Naive B cell (primary cell): ENCODE measurements around the gene CSNK2B. TPM values are rescaled to one million over a fixed set of nuclear protein-coding genes. Genes with fewer than 3 reads are reported as not detected.
"Not testable (repeated sequence)": the region's sequence is repeated elsewhere in the genome, so short reads cannot be mapped to it uniquely, and the experiment has no call there.

Experiments used
- ATAC-seq, 2 donors: fragments of 150-1000 bp; cut with Tn5 transposase; 2 replicates each; pipeline ENCODE4 v1.10.0; 2021; ENCODE audit warnings: low read depth in 2 of 2, mild to moderate bottlenecking in 2 of 2, moderate library complexity in 2 of 2
- DNase-seq: peaks from one replicate; pipeline ENCODE4 v3.0.0; 2022
- H3K27ac Mint-ChIP-seq, 6 donors: one replicate each; pipeline ENCODE4 v1.8.0; 2020 to 2022; ENCODE audit warnings: mild to moderate bottlenecking in 6 of 6, mixed read lengths in 6 of 6, moderate library complexity in 5 of 6, inconsistent platforms in 2 of 6
- H3K27me3 Mint-ChIP-seq, 3 donors: one replicate each; pipeline ENCODE4 v1.8.0; 2021 to 2022; ENCODE audit warnings: mixed read lengths in 3 of 3, mild to moderate bottlenecking in 1 of 3
- H3K36me3 Mint-ChIP-seq, 2 donors: one replicate each; pipeline ENCODE4 v1.8.0; 2020 to 2022; ENCODE audit warnings: mixed read lengths in 2 of 2, inconsistent platforms in 1 of 2, mild to moderate bottlenecking in 1 of 2
- H3K4me1 Mint-ChIP-seq, 3 donors: one replicate each; pipeline ENCODE4 v1.8.0; 2020 to 2022; ENCODE audit warnings: mixed read lengths in 3 of 3, inconsistent platforms in 1 of 3, mild to moderate bottlenecking in 1 of 3, moderate library complexity in 1 of 3
- H3K4me3 Mint-ChIP-seq, 8 donors: one replicate each; pipeline ENCODE4 v1.8.0; 2020 to 2022; ENCODE audit warnings: mild to moderate bottlenecking in 8 of 8, mixed read lengths in 8 of 8, moderate library complexity in 8 of 8, inconsistent platforms in 2 of 8
- H3K9me3 Mint-ChIP-seq, 7 donors: one replicate each; pipeline ENCODE4 v1.8.0; 2020 to 2022; ENCODE audit warnings: mixed read lengths in 7 of 7, mild to moderate bottlenecking in 5 of 7, inconsistent platforms in 2 of 7, moderate library complexity in 1 of 7
- polyA plus RNA-seq, 6 donors: library from polyadenylated mRNA; unstranded; fragments of 300-500 nt; fragmentation: Illumina TruSeq; gene quantifications; one replicate each; pipeline ENCODE4 v1.2.3, GENCODE V29; 2021; ENCODE audit warnings: low read depth in 6 of 6

CSNK2B gene
- polyA plus RNA-seq, 6 donors from 2014 or later = 279 to 299 (median 286) TPM

GRCh38 chr6:31707701-31708100 lies 41.8 kb downstream of the CSNK2B start:
- ATAC-seq = no peak
- Mint-ChIP-seq H3K27ac (no peak overlapping the region), H3K4me1 (peaks cover 22 to 30% (median 28%) of the 10 kb centered on the region in 3 donors)

GRCh38 chr6:31708224-31708623 lies 42.3 kb downstream of the CSNK2B start:
- no peak overlapping the region for H3K27ac Mint-ChIP-seq
- no peaks in the 10 kb centered on the region for H3K9me3 Mint-ChIP-seq

More at GRCh38 chr6:31707701-31708100, 41.8 kb downstream of the CSNK2B start:
- Mint-ChIP-seq H3K4me3 (no peak overlapping the region), H3K36me3 (peaks cover 0 to under 1% of the 10 kb centered on the region in 2 donors), H3K9me3 (no peaks in the 10 kb centered on the region), H3K27me3 (peaks cover 0 to under 1% (median 0%) of the 10 kb centered on the region in 3 donors)
- no peak for DNase-seq

GRCh38 chr6:31709157-31709556 lies 43.3 kb downstream of the CSNK2B start:
- not testable (repeated sequence) for H3K9me3 Mint-ChIP-seq, H3K4me3 Mint-ChIP-seq, H3K27me3 Mint-ChIP-seq, ATAC-seq, DNase-seq, H3K36me3 Mint-ChIP-seq, H3K27ac Mint-ChIP-seq
- H3K4me1 Mint-ChIP-seq = peaks cover 17 to 22% (median 20%) of the 10 kb centered on the region in 3 donors

More at GRCh38 chr6:31708224-31708623, 42.3 kb downstream of the CSNK2B start:
- no peak for ATAC-seq
- Mint-ChIP-seq H3K4me1 (peaks cover 21 to 28% (median 26%) of the 10 kb centered on the region in 3 donors), H3K27me3 (peaks cover 0 to 6% (median 0%) of the 10 kb centered on the region in 3 donors), H3K36me3 (no peaks in the 10 kb centered on the region), H3K4me3 (no peak overlapping the region)
- DNase-seq = no peak

- Mint-ChIP-seq H3K36me3 (no peaks in the 10 kb centered on the region), H3K27ac (peak overlapping the region in 3 of 6 donors; percentile 8 to 89 (median 47))
Measured at GRCh38 chr6:31710523-31711219, 44.8 kb downstream of the CSNK2B start.

GRCh38 chr6:31711233-31711632 lies 45.4 kb downstream of the CSNK2B start:
- DNase-seq (no peak), ATAC-seq (no peak)
- H3K9me3 Mint-ChIP-seq = no peaks in the 10 kb centered on the region
- peak overlapping the region in 1 of 8 donors; percentile 35 for H3K4me3 Mint-ChIP-seq
- H3K4me1 Mint-ChIP-seq = peaks cover 17 to 22% (median 20%) of the 10 kb centered on the region in 3 donors
- peak overlapping the region in 2 of 6 donors; percentile 56 to 87 for H3K27ac Mint-ChIP-seq
- peaks cover 0 to 8% (median 0%) of the 10 kb centered on the region in 3 donors for H3K27me3 Mint-ChIP-seq
- H3K36me3 Mint-ChIP-seq = no peaks in the 10 kb centered on the region

More at GRCh38 chr6:31710523-31711219, 44.8 kb downstream of the CSNK2B start:
- Mint-ChIP-seq H3K4me1 (peaks cover 17 to 22% (median 20%) of the 10 kb centered on the region in 3 donors), H3K27me3 (peaks cover 0 to 8% (median 0%) of the 10 kb centered on the region in 3 donors), H3K9me3 (no peaks in the 10 kb centered on the region), H3K4me3 (peak overlapping the region in 3 of 8 donors; percentile 10 to 31 (median 29))
- DNase-seq = no peak
- no peak for ATAC-seq

GRCh38 chr6:31712296-31712695 lies 46.4 kb downstream of the CSNK2B start:
- Mint-ChIP-seq H3K36me3 (no peaks in the 10 kb centered on the region), H3K4me3 (peak overlapping the region in 1 of 8 donors; percentile 17), H3K4me1 (peaks cover 17 to 22% (median 20%) of the 10 kb centered on the region in 3 donors), H3K27ac (peak overlapping the region in 2 of 6 donors; percentile 5 to 35), H3K9me3 (no peaks in the 10 kb centered on the region), H3K27me3 (peaks cover 0 to 8% (median 0%) of the 10 kb centered on the region in 3 donors)
- ATAC-seq = peak; percentile 87 to 88
- no peak for DNase-seq

GRCh38 chr6:31713465-31713864 lies 47.6 kb downstream of the CSNK2B start:
- Mint-ChIP-seq H3K27ac (peak overlapping the region in 3 of 6 donors; percentile 47 to 86 (median 63)), H3K4me3 (no peak overlapping the region), H3K36me3 (no peaks in the 10 kb centered on the region), H3K4me1 (peaks cover 17 to 22% (median 20%) of the 10 kb centered on the region in 3 donors), H3K9me3 (no peaks in the 10 kb centered on the region), H3K27me3 (peaks cover 0 to 8% (median 0%) of the 10 kb centered on the region in 3 donors)
- DNase-seq = no peak
- no peak for ATAC-seq

GRCh38 chr6:31713991-31714684 lies 48.3 kb downstream of the CSNK2B start:
- DNase-seq (no peak), ATAC-seq (no peak)
- H3K4me1 Mint-ChIP-seq = peaks cover 17 to 22% (median 20%) of the 10 kb centered on the region in 3 donors
- peaks cover 0 to 8% (median 0%) of the 10 kb centered on the region in 3 donors for H3K27me3 Mint-ChIP-seq
- H3K36me3 Mint-ChIP-seq = no peaks in the 10 kb centered on the region
- H3K9me3 Mint-ChIP-seq = no peaks in the 10 kb centered on the region
- peak overlapping the region in 1 of 6 donors; percentile 47 for H3K27ac Mint-ChIP-seq
- H3K4me3 Mint-ChIP-seq = no peak overlapping the region

GRCh38 chr6:31715022-31715958 lies 49.4 kb downstream of the CSNK2B start, which contains the start of gene LY6G6D:
Gene LY6G6D (plus strand): TSS chr6:31715348. CDS start chr6:31715356, 8 bp downstream.
- no peaks in the 10 kb centered on the region for H3K9me3 Mint-ChIP-seq
- peaks cover 17 to 22% (median 19%) of the 10 kb centered on the region in 3 donors for H3K4me1 Mint-ChIP-seq
- DNase-seq = no peak
- H3K27me3 Mint-ChIP-seq = peaks cover 0 to 8% (median 0%) of the 10 kb centered on the region in 3 donors
- no peaks in the 10 kb centered on the region for H3K36me3 Mint-ChIP-seq
- no peak within 1 kb of the TSS for H3K4me3 Mint-ChIP-seq
- peak within 1 kb of the TSS in 2 of 6 donors; percentile 47 for H3K27ac Mint-ChIP-seq
- no peak for ATAC-seq

- Mint-ChIP-seq H3K4me1 (peaks cover 0 to 3% (median 0%) of the 10 kb centered on the region in 3 donors), H3K36me3 (no peaks in the 10 kb centered on the region), H3K9me3 (no peaks in the 10 kb centered on the region), H3K27me3 (peaks cover 0 to 7% (median 0%) of the 10 kb centered on the region in 3 donors), H3K27ac (peak overlapping the region in 1 of 6 donors; percentile 64), H3K4me3 (no peak overlapping the region)
- DNase-seq = no peak
- no peak for ATAC-seq
Measured at GRCh38 chr6:31717499-31718222, 51.8 kb downstream of the CSNK2B start.

- Mint-ChIP-seq H3K4me3 (no peak overlapping the region), H3K36me3 (no peaks in the 10 kb centered on the region), H3K4me1 (peaks cover 3 to 8% (median 3%) of the 10 kb centered on the region in 3 donors), H3K27me3 (peaks cover 0 to 1% (median 0%) of the 10 kb centered on the region in 3 donors), H3K9me3 (no peaks in the 10 kb centered on the region), H3K27ac (no peak overlapping the region)
- DNase-seq = no peak
- no peak for ATAC-seq
Measured at GRCh38 chr6:31718265-31718664, 52.4 kb downstream of the CSNK2B start.

GRCh38 chr6:31719001-31719400 lies 53.1 kb downstream of the CSNK2B start:
- Mint-ChIP-seq H3K27ac (no peak overlapping the region), H3K4me1 (peaks cover 6 to 15% (median 10%) of the 10 kb centered on the region in 3 donors), H3K9me3 (no peaks in the 10 kb centered on the region), H3K36me3 (no peaks in the 10 kb centered on the region), H3K27me3 (no peaks in the 10 kb centered on the region), H3K4me3 (no peak overlapping the region)
- DNase-seq = no peak
- ATAC-seq = no peak
